ENCODE measurements around the gene TRIM67. TPM values are rescaled to one million over a fixed set of nuclear protein-coding genes. Genes with fewer than 3 reads are reported as not detected.
"Not testable (repeated sequence)": the region's sequence is repeated elsewhere in the genome, so short reads cannot be mapped to it uniquely, and the experiment has no call there.

TRIM67 gene
- total RNA-seq, 1 donor from 2014 or later: not detected

DNA sequence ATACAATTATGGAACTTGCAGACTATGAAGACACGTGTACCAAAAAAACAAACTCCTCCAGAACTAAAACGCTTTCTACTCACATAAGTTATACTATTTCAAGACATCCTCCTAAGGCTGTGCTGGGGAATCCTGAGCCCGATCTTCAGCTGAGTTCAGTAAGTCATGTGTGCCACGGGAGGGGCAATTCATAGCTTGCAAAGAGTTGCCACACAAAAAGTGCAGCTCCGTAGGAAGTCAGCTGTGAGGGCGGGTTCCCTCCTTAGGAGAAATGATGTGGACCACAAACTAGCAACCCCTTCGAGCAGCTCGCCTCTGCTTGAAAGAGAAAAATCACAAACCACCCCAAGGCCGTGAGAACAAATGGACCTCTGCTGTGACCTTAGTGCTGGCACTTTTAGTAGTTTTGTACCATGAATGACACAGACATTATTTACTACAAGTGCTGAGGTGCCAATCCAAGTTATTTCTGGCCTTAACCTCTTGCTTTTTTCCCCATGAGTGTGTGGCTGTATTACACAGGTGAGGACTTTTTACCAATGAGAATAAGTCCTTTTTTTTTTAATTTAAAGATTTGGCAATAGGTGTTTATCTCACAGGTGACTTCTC lies 35.8 kb upstream of the TRIM67 start:
- TF ChIP-seq, protein P1, sequence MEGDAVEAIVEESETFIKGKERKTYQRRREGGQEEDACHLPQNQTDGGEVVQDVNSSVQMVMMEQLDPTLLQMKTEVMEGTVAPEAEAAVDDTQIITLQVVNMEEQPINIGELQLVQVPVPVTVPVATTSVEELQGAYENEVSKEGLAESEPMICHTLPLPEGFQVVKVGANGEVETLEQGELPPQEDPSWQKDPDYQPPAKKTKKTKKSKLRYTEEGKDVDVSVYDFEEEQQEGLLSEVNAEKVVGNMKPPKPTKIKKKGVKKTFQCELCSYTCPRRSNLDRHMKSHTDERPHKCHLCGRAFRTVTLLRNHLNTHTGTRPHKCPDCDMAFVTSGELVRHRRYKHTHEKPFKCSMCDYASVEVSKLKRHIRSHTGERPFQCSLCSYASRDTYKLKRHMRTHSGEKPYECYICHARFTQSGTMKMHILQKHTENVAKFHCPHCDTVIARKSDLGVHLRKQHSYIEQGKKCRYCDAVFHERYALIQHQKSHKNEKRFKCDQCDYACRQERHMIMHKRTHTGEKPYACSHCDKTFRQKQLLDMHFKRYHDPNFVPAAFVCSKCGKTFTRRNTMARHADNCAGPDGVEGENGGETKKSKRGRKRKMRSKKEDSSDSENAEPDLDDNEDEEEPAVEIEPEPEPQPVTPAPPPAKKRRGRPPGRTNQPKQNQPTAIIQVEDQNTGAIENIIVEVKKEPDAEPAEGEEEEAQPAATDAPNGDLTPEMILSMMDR (conservative IDR thresholded peaks at IDR 0.05; ENCODE audit: low read depth, low read length): no peak
- DNase-seq (ENCODE audit: low read depth): no peak
- H3K4me3 ChIP-seq (ENCODE audit: low read depth, low read length): no peak overlapping the region

DNA sequence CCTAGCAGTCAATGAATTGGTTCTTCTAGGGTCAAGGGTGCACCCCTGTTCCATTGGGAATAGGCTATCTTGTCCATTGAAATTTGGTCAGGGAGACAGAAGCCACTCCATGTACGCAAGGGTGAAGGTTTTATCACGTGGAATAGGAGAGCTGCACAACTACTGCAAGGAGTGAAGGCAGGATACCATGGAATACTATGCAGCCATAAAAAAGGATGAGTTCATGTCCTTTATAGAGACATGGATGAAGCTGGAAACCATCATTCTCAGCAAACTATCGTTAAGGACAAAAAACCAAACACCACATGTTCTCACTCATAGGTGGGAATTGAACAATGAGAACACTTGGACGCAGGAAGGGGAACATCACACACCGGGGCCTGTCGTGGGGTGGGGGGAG lies 34.8 kb upstream of the TRIM67 start:
- DNase-seq (ENCODE audit: low read depth); H3K4me3 ChIP-seq (ENCODE audit: low read depth, low read length): not testable (repeated sequence)

DNA sequence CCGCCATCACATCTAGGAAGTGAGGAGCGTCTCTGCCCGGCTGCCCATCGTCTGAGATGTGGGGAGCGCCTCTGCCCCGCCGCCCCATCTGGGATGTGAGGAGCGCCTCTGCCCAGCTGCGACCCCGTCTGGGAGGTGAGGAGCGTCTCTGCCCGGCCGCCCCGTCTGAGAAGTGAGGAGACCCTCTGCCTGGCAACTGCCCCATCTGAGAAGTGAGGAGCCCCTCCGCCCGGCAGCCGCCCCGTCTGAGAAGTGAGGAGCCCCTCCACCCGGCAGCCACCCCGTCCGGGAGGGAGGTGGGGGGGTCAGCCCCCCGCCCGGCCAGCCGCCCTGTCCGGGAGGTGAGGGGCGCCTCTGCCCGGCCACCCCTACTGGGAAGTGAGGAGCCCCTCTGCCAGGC lies 33.4 kb upstream of the TRIM67 start:
- DNase-seq (ENCODE audit: low read depth); H3K4me3 ChIP-seq (ENCODE audit: low read depth, low read length): not testable (repeated sequence)

DNA sequence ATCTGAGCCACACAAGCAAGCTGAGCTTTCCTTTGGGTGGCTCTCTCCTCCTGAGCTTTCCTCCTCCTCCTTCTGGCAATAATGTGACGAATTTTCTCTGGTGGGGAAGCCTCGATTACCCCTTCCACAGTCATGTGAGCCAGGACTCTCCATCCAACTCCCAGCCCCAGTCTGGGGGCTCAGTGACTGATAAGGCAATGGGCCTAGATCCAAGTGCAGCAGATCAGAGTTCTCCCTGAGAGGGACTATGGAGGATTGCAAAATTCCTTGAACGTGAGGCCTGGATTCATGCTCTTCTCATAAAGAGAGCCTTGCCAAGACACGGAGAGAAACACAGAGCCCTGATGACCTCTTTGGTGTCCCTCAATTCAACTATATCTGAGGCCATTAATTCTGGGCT lies 31.3 kb upstream of the TRIM67 start:
- no peak overlapping the region for H3K4me3 ChIP-seq (ENCODE audit: low read depth, low read length)
- TF ChIP-seq, protein P1 (conservative IDR thresholded peaks at IDR 0.05; ENCODE audit: low read depth, low read length): no peak
- no peak for DNase-seq (ENCODE audit: low read depth)

DNA sequence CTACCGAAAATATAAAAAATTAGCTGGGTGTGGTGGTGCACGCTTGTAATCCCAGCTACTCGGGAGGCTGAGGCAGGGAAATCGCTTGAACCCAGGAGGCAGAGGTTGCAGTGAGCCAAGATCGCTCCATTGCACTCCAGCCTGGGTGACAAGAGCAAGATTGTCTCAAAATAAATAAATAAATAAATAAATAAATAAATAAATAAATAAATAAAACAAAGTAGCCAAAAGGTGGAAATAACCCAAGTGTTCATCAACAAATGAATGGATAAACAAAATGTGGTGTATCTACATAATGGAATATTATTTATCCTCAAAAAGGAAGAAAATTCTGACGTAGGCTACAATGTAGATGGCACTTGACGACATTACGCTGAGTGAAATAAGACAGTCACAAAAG lies 29.3 kb upstream of the TRIM67 start:
- DNase-seq (ENCODE audit: low read depth); H3K4me3 ChIP-seq (ENCODE audit: low read depth, low read length): not testable (repeated sequence)

DNA sequence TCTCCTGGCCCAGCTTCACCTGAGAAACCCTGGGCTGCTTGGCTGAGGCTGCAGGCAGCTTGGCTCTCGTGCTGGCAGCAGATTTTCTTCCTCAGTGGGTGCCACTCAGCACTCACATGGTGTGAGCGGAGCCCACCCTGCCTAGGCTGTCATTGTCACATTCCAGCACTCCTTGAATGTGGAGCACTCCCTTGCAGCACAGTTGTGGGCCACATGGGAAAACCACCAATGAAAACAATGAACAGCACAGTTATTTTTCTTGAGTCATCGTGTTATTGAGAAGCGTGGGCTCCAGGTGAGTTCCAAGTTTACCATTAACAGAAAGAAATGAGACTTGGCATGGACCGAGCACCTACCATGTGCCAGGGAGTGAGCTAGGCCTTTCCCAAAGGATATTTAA lies 27.2 kb upstream of the TRIM67 start:
- no peak overlapping the region for H3K4me3 ChIP-seq (ENCODE audit: low read depth, low read length)
- TF ChIP-seq, protein P1 (conservative IDR thresholded peaks at IDR 0.05; ENCODE audit: low read depth, low read length): no peak
- DNase-seq (ENCODE audit: low read depth): peak; percentile 67

DNA sequence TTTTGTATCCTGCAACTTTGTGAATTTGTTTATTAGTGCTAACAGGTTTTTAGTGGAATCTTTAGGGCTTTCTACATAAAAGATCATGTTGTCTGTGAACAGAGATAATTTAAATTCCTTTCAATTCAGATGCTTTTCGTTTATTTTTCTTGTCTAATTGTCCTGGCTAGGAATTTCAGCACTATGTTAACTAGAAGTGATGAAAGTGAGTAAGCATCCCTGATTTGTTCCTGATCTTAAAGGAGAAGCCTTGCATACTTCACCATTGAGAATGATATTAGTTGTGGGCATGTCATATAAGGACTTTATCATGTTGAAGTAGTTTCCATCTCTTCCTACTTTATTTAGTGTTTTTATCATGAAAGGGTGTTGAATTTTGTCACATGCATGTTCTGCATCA lies 23.6 kb upstream of the TRIM67 start:
- no peak overlapping the region for H3K4me3 ChIP-seq (ENCODE audit: low read depth, low read length)
- TF ChIP-seq, protein P1 (conservative IDR thresholded peaks at IDR 0.05; ENCODE audit: low read depth, low read length): no peak
- no peak for DNase-seq (ENCODE audit: low read depth)

DNA sequence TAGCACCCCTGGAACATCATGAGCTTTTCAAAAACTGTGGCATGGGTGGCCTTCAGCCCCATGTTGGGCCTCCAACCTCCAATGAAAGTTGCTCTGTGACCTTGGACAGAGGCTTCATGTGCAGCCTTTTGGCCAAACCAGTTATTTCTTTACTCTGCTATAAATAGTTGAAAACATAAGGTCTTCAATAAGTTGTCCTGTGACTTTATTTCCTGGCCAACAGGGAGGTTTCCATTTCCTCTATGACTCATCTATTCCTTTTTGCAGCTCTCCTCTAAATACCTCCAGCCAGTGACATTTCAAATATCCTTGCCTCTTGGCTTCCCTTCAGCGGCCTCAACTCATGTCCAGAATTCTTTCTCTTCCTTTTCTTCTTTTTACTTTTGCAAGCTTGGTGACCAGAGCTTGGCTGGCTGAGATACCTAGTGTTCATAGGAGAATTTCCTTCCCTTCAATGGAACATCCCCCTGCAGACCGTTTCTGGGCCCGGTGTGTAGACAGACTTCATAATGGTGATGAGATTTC lies 22.7 kb upstream of the TRIM67 start:
- no peak for DNase-seq (ENCODE audit: low read depth)
- H3K4me3 ChIP-seq (ENCODE audit: low read depth, low read length): no peak overlapping the region
- TF ChIP-seq, protein P1 (conservative IDR thresholded peaks at IDR 0.05; ENCODE audit: low read depth, low read length): no peak
